Measurements from ENCODE around the gene HNRNPUL2.

DNA sequence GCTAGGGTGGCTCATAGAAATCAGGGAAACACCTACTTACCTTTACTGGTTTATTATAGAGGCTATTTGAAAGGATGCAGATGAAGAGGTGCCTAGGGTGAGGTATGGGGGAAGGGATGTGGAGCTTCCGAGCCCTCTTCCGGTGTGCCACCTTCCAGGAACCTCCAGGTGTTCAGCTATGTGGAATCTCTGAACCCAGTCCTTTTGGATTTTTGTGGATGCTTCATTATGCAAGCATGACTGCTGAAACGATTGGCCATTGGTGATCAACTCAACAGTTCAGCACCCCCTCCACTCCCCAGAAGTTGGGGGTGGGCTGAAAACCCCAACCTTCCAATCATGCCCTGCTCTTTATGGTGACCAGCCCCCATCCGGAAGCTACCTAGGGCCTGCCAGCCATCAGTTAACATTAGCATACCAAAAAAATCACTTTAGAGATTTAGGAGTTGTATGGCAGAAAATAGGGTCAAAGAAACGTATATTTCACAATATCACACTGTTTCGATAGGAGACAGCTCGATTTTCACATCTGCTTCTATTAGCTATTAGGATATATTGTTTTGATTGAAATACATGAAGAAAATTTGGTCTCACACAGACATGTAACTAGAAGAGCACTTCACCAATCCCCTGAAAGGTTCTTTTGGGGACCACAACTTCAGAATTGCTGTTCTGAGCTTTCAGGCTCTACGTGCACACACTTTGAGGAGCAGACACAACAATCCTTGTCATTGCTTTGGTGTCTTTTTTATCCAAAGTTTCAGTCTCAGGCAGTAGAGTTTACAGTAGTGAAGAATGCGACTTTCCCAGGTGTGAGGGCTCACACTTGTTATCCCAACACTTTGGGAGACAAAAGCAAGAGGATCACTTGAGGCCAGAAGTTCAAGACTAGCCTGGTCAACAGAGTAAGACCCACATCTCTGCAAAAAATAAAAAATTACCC, 30.9 kb upstream of the HNRNPUL2 start:
- TF ChIP-seq, protein P1, sequence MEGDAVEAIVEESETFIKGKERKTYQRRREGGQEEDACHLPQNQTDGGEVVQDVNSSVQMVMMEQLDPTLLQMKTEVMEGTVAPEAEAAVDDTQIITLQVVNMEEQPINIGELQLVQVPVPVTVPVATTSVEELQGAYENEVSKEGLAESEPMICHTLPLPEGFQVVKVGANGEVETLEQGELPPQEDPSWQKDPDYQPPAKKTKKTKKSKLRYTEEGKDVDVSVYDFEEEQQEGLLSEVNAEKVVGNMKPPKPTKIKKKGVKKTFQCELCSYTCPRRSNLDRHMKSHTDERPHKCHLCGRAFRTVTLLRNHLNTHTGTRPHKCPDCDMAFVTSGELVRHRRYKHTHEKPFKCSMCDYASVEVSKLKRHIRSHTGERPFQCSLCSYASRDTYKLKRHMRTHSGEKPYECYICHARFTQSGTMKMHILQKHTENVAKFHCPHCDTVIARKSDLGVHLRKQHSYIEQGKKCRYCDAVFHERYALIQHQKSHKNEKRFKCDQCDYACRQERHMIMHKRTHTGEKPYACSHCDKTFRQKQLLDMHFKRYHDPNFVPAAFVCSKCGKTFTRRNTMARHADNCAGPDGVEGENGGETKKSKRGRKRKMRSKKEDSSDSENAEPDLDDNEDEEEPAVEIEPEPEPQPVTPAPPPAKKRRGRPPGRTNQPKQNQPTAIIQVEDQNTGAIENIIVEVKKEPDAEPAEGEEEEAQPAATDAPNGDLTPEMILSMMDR (IDR thresholded peaks at IDR 0.05; ENCODE audit: low read depth, low read length) = no peak
- TF ChIP-seq, protein P2, sequence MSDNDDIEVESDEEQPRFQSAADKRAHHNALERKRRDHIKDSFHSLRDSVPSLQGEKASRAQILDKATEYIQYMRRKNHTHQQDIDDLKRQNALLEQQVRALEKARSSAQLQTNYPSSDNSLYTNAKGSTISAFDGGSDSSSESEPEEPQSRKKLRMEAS (IDR thresholded peaks at IDR 0.05; ENCODE audit: low read depth, low read length) = no peak
- no peak for TF ChIP-seq MYC (IDR thresholded peaks at IDR 0.05; ENCODE audit: low read depth, low read length)

All from NB4 (cell line).